GM18508 (cell line): ENCODE data around the gene PTPN18.

Experiments used
- ATAC-seq: cut with Tn5 transposase; IDR thresholded peaks from one replicate; pipeline ENCODE4 v1.9.1; 2021; ENCODE audit warnings: moderate number of reproducible peaks; ENCODE audit not compliant: insufficient read depth, unreplicated experiment

Gene PTPN18

DNA sequence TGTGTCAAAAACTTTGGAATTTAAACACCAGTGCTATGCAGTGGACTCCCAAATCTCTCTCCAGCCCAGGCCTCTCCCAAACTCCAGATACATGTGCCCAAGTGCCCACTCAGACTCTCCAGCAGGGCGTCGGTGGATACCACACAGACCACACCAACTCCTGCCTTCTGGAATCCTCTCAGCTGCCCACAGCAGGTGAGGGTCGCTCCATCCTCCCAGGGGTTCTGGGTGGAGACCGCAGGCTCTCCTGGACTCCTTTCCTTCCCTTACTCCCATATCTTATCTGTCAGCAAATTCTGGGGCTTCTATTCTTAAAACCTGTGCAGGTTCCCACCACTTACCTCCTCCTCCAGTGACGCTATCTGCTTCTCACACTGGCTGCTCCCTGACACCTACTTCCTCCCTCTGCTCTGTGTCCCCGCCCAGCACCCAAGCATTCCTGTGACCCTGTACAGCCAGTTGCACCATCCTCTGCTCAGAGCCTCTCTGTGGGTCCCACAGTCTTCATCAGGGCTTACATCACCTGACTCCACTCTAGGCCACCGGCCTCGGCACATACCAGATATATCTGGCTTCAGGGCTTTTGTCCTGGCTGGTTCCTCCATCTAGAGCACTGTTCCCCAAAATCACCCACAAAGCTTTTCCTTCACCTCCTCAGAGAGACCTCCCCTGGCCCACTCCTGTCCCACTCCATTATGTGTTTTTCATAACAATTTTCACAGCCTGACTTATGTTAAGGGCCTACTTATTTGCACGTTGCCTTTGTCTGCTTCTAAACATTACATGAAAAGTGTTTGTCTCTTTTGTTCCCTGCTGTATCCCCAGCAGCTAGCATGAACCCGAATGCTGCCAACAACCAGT lies 15.7 kb upstream of the PTPN18 start:
- no peak for ATAC-seq

DNA sequence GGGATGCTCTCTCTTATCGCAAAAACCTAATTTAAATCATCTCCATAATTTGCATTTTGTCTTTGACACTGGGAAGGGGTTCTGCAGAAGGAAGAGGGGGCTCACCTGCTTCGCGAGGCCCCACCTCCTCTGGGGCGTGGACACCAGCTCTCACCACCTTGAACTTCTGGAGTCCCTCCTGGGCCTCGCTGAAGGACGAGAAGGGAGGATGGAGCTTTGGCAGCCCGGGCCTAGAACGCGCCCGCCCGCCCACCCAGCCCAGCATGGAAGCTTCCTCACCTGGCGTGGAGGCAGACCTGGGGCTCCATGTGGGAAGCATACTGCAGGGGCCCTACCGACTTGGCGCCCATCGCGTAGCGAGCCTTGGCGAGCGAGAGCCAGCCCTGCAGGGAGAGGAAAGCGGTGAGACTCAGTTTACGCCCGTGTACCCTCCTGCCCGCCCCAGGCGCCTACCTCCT lies 14.3 kb upstream of the PTPN18 start:
- ATAC-seq: peak; percentile 1

DNA sequence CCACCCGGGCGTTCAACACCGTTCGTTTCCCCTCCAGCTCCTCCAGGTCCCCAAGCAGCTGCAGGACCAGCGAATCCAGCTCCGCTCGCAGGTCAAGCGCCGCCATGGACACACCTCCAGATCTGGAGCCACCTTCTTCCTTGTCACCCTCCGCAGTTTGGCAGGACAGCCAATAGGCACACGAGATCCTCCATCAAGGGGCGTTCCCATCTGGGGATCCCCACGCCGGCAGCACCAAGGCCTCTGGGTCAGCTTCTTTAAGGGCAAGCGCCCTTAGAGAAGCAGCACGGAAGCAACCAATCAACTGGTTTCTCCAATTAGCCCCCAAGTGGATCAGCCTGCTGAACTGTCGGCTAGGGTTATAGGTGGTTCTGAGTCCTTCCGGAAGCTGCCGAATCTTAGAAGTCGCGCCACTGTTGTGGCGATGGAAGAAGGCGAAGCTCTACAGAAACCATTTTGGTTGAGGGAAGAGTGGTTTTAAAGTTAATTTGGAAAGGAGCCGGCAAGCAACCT lies 13.8 kb upstream of the PTPN18 start:
- peak; percentile 65 for ATAC-seq

DNA sequence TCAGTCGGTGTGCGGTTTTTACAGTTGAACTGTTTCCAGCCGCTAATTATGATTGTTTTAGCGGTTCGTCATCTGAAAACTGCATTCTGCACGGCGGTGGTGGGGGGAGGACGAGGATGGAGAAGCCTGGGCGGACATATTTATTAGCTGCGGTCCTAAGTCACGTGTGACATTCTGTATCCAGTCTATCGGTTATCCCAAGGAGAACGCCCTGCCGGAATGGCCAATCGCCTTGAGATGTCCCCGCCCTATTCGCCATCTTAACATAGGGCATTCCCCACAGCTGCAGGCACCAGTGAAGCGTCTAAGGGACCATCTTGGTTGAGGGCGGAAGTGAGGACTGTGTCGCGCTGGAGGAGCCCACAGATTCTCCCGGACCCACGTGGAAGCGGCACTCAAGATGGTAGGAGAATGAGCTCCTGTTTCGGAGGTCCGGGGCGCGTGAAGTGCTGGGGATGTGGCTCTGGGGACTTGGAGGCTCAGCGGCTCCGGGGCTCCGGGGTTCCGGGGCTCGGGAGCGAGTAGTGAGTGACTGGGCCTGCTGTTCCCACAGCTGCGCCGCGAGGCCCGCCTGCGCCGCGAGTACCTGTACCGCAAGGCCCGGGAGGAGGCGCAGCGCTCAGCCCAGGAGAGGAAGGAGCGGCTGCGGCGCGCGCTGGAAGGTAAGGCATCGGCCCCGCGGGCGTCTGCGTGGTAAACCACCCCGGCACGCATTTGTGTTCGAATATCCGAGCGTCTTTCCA lies 13.2 kb upstream of the PTPN18 start, which contains the start of gene IMP4:
IMP4 (plus strand) TSS at position 365 of the 743 bp plus-strand sequence; CDS start at position 401, 36 bp downstream.
- ATAC-seq: peak; percentile 80

DNA sequence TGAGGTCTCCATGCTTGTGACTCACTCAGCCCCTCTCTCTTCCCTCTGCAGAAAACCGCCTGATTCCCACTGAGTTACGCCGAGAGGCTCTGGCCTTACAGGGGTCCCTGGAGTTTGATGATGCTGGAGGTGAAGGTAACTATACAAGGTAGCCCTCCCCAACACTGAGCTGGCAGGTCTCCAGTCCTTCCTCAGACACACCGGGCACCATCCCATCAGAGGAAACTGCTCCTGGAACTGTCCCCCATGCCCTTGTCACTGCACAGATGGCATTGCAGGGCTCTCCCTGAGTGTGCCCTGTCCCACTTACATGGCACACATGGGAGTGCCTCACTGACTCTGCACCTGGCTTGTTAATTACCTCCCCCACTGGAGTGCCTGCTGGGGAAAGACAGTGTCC lies 11.3 kb upstream of the PTPN18 start:
- no peak for ATAC-seq

DNA sequence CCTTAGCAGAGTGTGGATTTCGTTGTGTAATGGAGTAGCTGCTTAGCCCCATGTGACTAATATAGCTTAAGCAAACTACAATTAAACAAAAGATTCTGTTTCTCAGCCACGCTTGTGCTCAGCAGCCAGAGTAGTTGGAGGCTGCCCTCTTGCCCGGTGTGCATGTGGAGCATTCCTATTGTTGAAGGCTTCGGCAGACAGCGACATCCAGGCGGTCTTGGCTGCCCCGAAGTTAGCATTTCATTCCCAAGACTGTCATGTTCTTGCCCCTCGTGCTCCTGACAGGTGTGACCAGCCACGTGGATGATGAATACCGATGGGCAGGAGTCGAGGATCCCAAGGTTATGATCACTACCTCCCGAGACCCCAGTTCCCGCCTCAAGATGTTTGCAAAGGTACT lies 10.8 kb upstream of the PTPN18 start:
- no peak for ATAC-seq

DNA sequence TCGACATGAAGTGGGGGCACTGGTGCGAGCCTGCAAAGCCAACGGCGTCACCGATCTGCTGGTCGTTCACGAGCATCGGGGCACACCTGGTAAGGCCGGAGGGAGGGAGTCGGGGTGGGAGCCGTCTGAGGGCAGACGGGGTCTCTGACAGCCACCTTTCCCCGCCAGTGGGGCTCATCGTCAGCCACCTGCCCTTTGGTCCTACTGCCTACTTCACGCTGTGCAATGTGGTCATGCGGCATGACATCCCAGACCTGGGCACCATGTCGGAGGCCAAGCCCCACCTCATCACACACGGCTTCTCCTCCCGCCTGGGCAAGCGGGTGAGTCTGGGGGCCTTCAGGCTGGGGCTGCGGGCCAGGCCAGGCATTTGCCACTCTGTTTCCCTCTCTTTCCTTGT lies 10.2 kb upstream of the PTPN18 start:
- no peak for ATAC-seq

DNA sequence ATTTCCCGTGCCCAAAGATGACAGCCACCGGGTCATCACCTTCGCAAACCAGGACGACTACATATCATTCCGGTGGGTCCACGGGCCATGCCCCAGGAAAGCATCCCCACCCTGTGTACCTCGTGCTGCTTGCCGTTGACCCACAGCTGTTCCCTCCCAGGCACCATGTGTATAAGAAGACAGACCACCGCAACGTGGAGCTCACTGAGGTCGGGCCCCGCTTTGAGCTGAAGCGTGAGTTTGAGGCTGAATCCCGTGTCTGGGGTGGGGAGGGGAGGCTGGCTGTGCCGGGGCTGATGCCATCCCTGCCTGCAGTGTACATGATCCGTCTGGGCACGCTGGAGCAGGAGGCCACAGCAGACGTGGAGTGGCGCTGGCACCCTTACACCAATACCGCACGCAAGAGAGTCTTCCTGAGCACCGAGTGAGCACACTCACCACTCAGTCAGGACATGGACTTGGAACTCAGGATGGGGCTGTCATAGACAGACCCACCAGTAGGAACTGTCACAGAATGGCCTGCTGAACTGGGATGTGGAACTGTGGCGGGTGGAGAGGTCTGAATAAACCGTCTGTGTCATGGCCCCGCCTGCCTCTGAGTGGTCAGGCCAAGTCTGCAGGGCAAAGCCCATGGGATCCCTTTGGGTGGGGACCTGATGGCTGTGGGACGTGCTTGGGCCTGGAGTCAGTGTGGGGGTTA lies 9.7 kb upstream of the PTPN18 start:
- no peak for ATAC-seq

DNA sequence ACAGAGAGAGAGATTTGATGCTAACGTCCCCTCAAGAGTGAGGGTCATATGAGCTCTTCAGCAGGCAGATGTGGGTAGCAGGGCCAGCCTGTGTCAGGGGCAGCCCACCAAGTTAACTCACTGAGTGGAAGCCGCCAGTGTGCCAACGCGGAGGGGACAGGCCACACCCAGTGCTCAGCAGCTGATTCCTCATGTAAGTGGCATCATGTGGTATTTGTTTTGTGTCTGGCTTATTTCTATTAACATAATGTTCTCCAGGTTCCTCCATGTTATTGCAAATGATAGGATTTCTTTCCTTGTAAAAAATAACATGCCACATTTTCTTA lies 9.2 kb upstream of the PTPN18 start:
- ATAC-seq: no peak

DNA sequence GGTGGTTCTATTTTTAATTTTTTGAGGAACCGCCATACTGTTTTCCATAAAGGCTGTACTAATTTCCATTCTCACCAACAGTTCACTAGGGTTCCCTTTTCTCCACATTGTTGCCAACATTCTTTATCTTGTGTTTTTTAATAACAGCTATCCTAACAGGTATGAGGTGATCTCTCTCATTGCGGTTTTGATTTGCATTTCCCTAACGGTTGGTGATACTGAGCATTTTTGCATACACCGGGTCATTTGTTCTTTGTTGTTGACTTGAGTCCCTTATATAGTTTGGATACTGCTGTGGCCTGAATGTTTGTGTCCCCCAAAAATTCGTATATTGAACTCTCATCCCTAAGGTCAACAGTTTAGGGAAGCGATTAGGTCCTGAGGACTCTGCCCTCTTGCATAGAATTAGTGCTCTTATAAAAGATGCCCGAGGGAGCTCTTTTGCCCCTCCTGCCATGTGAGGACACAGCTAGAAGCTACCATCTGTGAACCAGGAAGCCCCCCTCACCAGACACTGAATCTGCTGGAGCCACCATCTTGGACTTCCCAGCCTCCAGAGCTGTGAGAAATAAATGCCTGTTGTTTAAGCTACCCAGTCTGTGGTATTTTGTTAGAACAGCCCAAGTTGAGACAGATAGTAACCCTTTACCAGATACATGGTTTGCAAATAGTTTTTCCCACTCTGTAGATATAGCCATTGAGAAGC lies 8.5 kb upstream of the PTPN18 start:
- no peak for ATAC-seq

DNA sequence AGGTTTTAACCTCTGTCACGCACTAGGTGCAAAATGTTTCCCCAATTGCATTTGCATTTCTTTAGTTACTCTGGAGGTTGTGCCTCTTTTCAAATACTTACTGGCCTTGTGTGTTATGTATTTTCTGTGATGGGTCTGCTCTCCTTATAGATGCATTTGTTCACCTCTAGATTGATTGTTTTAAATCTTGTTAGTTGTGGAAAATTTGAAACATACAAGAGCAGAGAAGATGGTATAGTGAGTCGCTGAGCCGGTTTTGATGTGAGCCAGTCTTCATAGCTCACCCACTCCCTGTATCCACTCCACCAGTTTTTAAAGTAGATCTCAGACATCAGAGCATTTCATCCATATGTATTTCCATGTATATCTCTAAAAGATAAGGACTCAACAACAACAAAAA lies 6.7 kb upstream of the PTPN18 start:
- no peak for ATAC-seq

DNA sequence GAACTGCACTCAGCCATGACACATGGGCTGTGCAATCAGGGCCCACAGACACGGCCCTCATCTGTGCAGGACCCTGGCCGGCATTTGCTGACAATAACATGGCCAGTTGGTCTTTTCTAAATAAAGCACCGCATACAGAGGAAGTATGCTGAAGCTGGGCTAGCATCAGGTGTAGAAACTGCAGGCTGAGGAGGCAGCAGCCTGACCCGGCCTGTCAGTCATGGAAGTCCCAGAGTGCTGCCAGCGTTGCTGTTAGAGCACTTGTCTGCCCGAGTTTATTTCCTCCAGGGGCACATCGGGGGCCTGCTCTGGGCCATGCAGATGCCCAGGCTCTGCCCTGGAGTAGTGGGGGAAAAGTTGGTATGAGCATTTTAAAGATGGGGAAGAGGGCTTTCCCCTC lies 4.1 kb upstream of the PTPN18 start:
- ATAC-seq: no peak

DNA sequence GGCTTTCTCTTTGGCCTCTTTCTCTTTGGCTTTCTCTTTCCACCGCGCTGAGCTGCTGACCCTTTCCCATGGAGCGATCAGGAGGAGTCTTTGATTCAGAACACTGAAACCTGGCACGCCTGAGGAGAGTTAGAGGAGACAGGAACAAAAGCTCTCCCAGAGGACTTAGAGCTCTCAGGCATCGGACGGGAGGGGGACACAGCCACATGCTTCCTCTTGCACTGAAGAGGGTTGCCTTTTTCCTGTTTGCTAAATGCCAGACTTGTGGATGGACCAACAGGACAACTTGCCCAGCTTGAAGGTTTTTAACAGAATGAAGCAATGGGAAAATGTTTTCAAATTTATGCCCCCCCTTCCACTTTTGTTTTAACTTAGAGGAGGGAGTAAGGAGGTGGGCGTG lies 3.6 kb upstream of the PTPN18 start:
- no peak for ATAC-seq

DNA sequence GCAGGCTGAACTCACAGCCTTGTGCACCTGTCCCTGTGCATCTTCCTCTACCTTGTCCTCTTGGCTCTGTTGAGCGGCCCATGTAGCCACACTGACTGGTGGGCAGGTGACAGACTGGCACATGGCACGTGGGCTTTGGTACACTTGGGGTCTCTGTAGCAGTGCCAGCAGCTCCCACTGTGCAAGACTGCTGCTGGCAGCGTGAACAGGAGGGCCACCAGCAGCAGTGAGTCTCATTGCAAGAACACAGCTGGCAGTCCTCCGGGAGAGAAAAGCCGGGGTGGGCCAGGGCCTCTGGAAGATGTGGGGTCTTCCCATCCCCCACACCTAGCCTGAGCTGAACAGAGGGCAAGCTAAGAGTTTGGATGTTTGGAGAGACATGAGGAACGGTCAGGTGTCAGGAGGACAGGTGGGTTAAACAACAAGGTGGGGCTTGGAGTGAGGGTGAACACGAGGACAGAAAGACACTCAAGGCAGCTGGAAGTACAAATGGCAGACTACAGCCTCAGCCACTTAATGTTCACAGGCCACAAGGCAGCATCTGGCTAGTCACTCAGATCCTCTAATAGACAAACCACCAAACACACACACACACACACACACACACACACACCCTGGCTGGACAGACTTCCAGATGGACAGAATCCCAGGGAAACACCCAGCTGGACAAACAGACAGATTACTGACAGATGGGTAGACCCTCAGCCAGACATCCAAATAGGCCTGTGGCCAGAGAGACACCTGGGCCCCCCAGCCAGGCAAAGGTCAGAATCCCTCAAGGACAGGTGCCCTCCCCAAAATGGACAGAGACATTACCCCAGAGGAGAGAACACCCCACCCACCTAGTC lies 2.3 kb upstream of the PTPN18 start:
- ATAC-seq: no peak

DNA sequence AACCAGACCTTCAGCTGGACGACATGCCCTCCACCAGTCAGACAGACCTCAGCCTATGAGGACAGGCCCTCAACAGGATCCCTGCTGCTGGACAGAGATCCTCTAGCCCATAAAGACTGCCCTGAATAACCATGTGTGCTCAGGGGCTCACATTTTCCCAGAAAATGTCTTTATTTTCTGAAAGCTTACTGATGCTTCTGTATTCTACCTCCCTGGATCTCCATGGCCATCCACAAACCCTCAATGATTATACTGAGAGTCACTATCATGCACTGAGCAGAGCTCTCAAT lies 1.8 kb upstream of the PTPN18 start:
- no peak for ATAC-seq

DNA sequence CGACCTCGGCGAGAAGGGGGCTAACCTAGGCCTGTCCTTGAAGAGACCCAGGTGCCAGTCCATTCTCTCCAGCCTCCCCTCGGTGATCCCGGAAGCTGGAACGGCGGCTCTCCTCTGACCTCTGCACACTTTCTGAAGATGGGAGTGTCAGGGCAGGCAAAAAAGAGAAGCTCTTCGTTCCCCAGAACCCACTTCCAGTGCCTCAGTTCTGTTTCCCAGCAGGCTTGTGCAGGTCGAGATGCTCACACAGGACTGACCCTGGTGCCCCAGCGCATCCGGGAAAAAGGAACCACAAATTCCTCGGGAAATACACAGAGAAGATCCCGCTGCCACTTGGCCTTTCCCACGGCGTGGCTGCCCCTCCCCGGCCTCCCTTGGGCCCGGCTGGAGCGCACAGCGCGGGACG lies 681 bp upstream of the PTPN18 start:
- ATAC-seq: no peak

DNA sequence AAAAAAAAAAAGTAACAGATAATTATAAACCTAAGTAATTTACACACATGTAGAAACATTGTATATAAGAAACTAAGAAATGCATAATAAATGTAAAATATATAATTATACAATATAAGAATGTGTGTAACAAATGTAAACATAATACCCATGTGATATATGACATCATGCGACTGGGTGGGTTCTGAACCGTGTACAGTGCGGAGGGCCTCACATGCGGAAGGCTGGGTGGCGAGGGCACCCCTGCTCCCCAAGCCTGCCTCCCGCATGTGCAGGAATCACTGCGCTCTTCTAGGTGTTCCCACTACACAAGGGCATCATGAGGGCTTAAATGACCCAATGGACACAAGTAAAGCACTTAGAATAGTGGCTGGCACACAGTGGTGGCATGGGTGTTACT lies 2.0 kb downstream of the PTPN18 start:
- no peak for ATAC-seq

DNA sequence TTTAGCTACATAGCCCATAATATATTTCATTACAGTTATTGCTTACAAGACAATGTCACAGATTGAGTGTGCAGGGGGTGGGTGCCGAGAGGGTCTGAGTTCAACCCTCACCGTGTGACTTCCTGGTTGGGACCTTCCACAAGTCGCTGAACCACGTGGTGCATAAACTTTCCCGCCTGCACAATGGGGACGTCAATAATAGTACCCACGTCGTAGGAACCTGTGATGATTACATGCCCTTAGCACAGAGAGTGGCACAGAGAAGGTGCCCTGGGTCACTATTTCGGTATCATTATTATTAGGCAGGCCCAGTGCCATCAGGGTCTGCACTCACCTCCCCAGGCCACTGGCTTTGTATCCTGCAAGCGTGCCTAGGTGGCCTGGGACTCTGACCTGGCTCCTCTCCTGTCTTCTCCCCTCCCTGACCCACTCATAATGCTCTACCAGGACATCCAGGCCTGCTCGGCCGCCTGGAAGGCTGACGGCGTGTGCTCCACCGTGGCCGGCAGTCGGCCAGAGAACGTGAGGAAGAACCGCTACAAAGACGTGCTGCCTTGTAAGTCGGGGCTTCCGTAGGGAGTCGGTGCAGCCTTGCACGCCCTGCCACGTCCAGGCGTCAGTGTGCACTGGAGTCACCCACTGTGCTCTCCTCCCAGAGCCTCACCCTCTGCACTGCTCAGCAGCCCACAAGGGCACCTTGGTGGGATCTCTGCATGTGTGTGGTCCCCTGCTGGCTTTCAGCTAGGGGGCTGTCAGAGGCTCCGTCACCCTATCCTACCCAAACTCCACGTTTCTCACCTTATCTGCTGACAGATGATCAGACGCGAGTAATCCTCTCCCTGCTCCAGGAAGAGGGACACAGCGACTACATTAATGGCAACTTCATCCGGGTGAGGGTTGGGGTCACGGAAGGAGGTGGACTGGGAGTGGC lies 2.8 kb downstream of the PTPN18 start:
- no peak for ATAC-seq

DNA sequence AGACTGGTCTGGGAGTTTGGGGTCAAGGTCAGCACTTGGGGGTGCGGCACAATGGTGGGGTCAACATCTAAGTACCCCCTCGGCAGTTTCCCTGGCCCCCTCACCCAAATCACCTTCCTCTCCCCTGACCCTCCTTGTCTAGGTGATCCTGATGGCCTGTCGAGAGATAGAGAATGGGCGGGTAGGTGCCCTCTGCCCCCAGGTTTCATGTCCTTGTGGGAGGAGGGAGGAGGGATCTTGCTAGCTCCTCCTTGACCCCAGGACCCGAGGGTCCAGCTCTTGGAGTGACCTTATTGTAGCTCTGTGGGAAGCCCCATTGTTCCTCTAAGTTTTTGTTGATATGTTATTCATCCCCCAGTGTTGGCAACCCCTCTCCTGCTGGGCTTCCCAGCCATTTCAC lies 3.6 kb downstream of the PTPN18 start:
- ATAC-seq: no peak
